Panc1 (cell line): ENCODE data around the gene USP12.

ENCODE experiments used
- CTCF ChIP-seq: fragments of 450-650 bp; IDR thresholded peaks from 2 replicates; pipeline ENCODE4 v1.5.1; 2017; ENCODE audit warnings: mild to moderate bottlenecking
- POLR2AphosphoS5 ChIP-seq: IDR thresholded peaks from 2 replicates; pipeline ENCODE4 v1.6.1; 2012; ENCODE audit warnings: mild to moderate bottlenecking, low read depth, low read length, moderate library complexity
- REST ChIP-seq, 2 experiments: IDR thresholded peaks; 2 replicates each; pipeline ENCODE4 v1.6.1; 2011 to 2012; ENCODE audit warnings: low read depth in 2 of 2, control low read depth in 1 of 2, low read length in 1 of 2, mild to moderate bottlenecking in 1 of 2, moderate library complexity in 1 of 2; ENCODE audit not compliant: insufficient read depth in 1 of 2
- SIN3A ChIP-seq: IDR thresholded peaks from 2 replicates; pipeline ENCODE4 v1.6.1; 2012; ENCODE audit warnings: low read depth, mild to moderate bottlenecking, low read length, moderate library complexity, borderline replicate concordance; ENCODE audit not compliant: insufficient read depth

- no peak for TF ChIP-seq CTCF
- no peak for TF ChIP-seq POLR2AphosphoS5
- no peak for TF ChIP-seq SIN3A
- TF ChIP-seq REST (IDR thresholded peaks at IDR 0.05; ENCODE audit: insufficient read depth in 1 of 2, low read depth in 2 of 2, low read length in 1 of 2) = no peak
These were observed 53.7 kb downstream of the USP12 start for GRCh38 chr13:27117952-27118351.
